PC-3 (cell line): Measurements from ENCODE around the gene TMTC2. TPM values are rescaled to one million over a fixed set of nuclear protein-coding genes. Genes with fewer than 3 reads are reported as not detected.

Source experiments
- ATAC-seq: fragments of 200-7000 bp; cut with Tn5 transposase; 2 replicates; pipeline ENCODE4 v1.9.1; 2020; ENCODE audit warnings: mild to moderate bottlenecking, moderate library complexity
- BruUV-seq: library from RNA; stranded (reverse); fragments of 400-500 nt; replicated peaks from 2 replicates; lab custom pipeline; 2021; lab: Mats Ljungman, UMichigan
- CTCF ChIA-PET: fragments of 300-600 bp; sonication (Branson Sonifier 250); formaldehyde crosslinking; loops from one replicate; lab custom pipeline; 2022; ENCODE audit warnings: antibody characterized with exemption; lab: Charles Lee
- POLR2A ChIA-PET: fragments of 300-600 bp; sonication (Branson Sonifier 250); formaldehyde crosslinking; loops from one replicate; lab custom pipeline; 2022; ENCODE audit warnings: antibody characterized with exemption; ENCODE audit not compliant: unreplicated experiment; lab: Charles Lee
- DNase-seq: peaks from one replicate; pipeline ENCODE4 v3.0.0-alpha.2; 2015
- H2AFZ ChIP-seq: fragments of 300-600 bp; sonication (generic); 2 replicates; pipeline ENCODE4 v1.6.0; 2016; ENCODE audit warnings: antibody characterized with exemption, low read length
- H3F3A ChIP-seq: fragments of 300-600 bp; sonication (generic); one replicate; pipeline ENCODE4 v1.6.0; 2017; ENCODE audit warnings: antibody characterized with exemption, low read length, control low read depth, mild to moderate bottlenecking; ENCODE audit not compliant: unreplicated experiment
- H3K27ac ChIP-seq: fragments of 300-600 bp; sonication (generic); 2 replicates; pipeline ENCODE4 v1.5.1; 2016; ENCODE audit warnings: mild to moderate bottlenecking, low read length
- H3K27me3 ChIP-seq: fragments of 300-600 bp; sonication (generic); 2 replicates; pipeline ENCODE4 v1.6.1; 2016; ENCODE audit warnings: low read length, mixed read lengths
- H3K36me3 ChIP-seq: fragments of 300-600 bp; sonication (generic); 2 replicates; pipeline ENCODE4 v1.6.1; 2016; ENCODE audit warnings: low read depth, mixed run types, low read length, mixed read lengths
- H3K4me1 ChIP-seq: fragments of 300-600 bp; sonication (generic); 2 replicates; pipeline ENCODE4 v1.5.1; 2016; ENCODE audit warnings: low read length; ENCODE audit not compliant: insufficient read depth
- H3K4me2 ChIP-seq: fragments of 300-600 bp; sonication (generic); 2 replicates; pipeline ENCODE4 v1.6.0; 2016; ENCODE audit warnings: low read length
- H3K4me3 ChIP-seq: fragments of 300-600 bp; sonication (generic); 2 replicates; pipeline ENCODE4 v1.5.1; 2016; ENCODE audit warnings: mild to moderate bottlenecking, low read length, mixed read lengths
- H3K79me2 ChIP-seq: fragments of 300-600 bp; sonication (generic); 2 replicates; pipeline ENCODE4 v1.6.1; 2017; ENCODE audit warnings: low read length, mixed read lengths
- H3K9ac ChIP-seq: fragments of 300-600 bp; sonication (generic); 2 replicates; pipeline ENCODE4 v1.6.0; 2016; ENCODE audit warnings: mild to moderate bottlenecking, low read length
- H3K9me2 ChIP-seq: fragments of 300-600 bp; sonication (generic); replicated peaks from 2 replicates; pipeline ENCODE4 v1.6.1; 2016; ENCODE audit warnings: mixed run types, low read length, mixed read lengths
- H3K9me3 ChIP-seq: fragments of 300-600 bp; sonication (generic); 2 replicates; pipeline ENCODE4 v1.6.1; 2016; ENCODE audit warnings: low read length, mixed read lengths
- H4K20me1 ChIP-seq: fragments of 300-600 bp; sonication (generic); 2 replicates; pipeline ENCODE4 v1.6.1; 2016; ENCODE audit warnings: low read length, mixed read lengths
- CTCF ChIP-seq: fragments of 300-600 bp; sonication (generic); conservative IDR thresholded peaks from 2 replicates; pipeline ENCODE4 v1.5.1; 2017; ENCODE audit warnings: antibody characterized with exemption, low read depth, mild to moderate bottlenecking, low read length
- EZH2 ChIP-seq: fragments of 300-600 bp; sonication (generic); IDR thresholded peaks from one replicate; pipeline ENCODE4 v1.6.1; 2017; ENCODE audit warnings: antibody characterized with exemption, mild to moderate bottlenecking, low read length; ENCODE audit not compliant: unreplicated experiment
- EZH2phosphoT487 ChIP-seq: fragments of 300-600 bp; sonication (generic); IDR thresholded peaks from 2 replicates; pipeline ENCODE4 v1.6.1; 2018; ENCODE audit warnings: mild to moderate bottlenecking, antibody characterized with exemption, low read length, borderline replicate concordance
- intact Hi-C: fragments of 100-400 bp; cut with micrococcal nuclease; formaldehyde crosslinking; loops from 2 replicates; pipeline ENCODE4 v1.9.0; 2023
- total RNA-seq: library from RNA; depleted of rRNA; stranded (reverse); fragments of >200 nt; gene quantifications from 2 replicates; pipeline ENCODE4 v1.2.3, GENCODE V29; 2014

The TMTC2 gene
- total RNA-seq, 1 experiment from 2014 or later, result 10.7 TPM

- POLR2A ChIA-PET, result no interaction called here
- no peaks in the 10 kb centered on the region for H3K4me1 ChIP-seq
- no peaks in the 10 kb centered on the region for H4K20me1 ChIP-seq
- no peak overlapping the region for H2AFZ ChIP-seq
- no peak for DNase-seq
- ATAC-seq, result no peak
- no peaks in the 10 kb centered on the region for H3K79me2 ChIP-seq
- TF ChIP-seq EZH2 (no peak), EZH2phosphoT487 (no peak), CTCF (no peak)
- CTCF ChIA-PET, result no interaction called here
- H3K9me2 ChIP-seq, result no peaks in the 10 kb centered on the region
- H3K4me3 ChIP-seq, result no peak overlapping the region
- no peak overlapping the region for H3K4me2 ChIP-seq
- BruUV-seq, result no TSS peak
- H3K9me3 ChIP-seq, result no peaks in the 10 kb centered on the region
- no peaks in the 10 kb centered on the region for H3F3A ChIP-seq
- H3K27ac ChIP-seq, result no peak overlapping the region
- H3K9ac ChIP-seq, result no peak overlapping the region
- intact Hi-C loops, result no loop called here
- H3K27me3 ChIP-seq, result no peaks in the 10 kb centered on the region
- H3K36me3 ChIP-seq, result no peaks in the 10 kb centered on the region
Observed at GRCh38 chr12:83086023-83086422, 399.3 kb downstream of the TMTC2 start.

GRCh38 chr12:83089575-83089974 lies 402.9 kb downstream of the TMTC2 start:
- no peaks in the 10 kb centered on the region for H4K20me1 ChIP-seq
- TF ChIP-seq EZH2, result no peak
- no peak for TF ChIP-seq EZH2phosphoT487
- no peak for TF ChIP-seq CTCF
- no peak overlapping the region for H3K27ac ChIP-seq
- H3K36me3 ChIP-seq, result no peaks in the 10 kb centered on the region
- no peaks in the 10 kb centered on the region for H3K9me3 ChIP-seq
- H3F3A ChIP-seq, result no peaks in the 10 kb centered on the region
- POLR2A ChIA-PET, result no interaction called here
- H3K9ac ChIP-seq, result no peak overlapping the region
- no peak overlapping the region for H2AFZ ChIP-seq
- H3K4me1 ChIP-seq, result no peaks in the 10 kb centered on the region
- no peak overlapping the region for H3K4me3 ChIP-seq
- no peaks in the 10 kb centered on the region for H3K79me2 ChIP-seq
- intact Hi-C loops, result no loop called here
- DNase-seq (no peak), ATAC-seq (no peak)
- no TSS peak for BruUV-seq
- H3K9me2 ChIP-seq, result no peaks in the 10 kb centered on the region
- no peak overlapping the region for H3K4me2 ChIP-seq
- H3K27me3 ChIP-seq, result no peaks in the 10 kb centered on the region
- CTCF ChIA-PET, result no interaction called here

GRCh38 chr12:83092129-83092528 lies 405.4 kb downstream of the TMTC2 start:
- intact Hi-C loops, result no loop called here
- ChIA-PET POLR2A (no interaction called here), CTCF (no interaction called here)
- DNase-seq (no peak), ATAC-seq (no peak)
- no peak for TF ChIP-seq CTCF
- no peak for TF ChIP-seq EZH2phosphoT487
- TF ChIP-seq EZH2, result no peak
- no peaks in the 10 kb centered on the region for H3F3A ChIP-seq
- H3K4me3 ChIP-seq, result no peak overlapping the region
- H4K20me1 ChIP-seq, result no peaks in the 10 kb centered on the region
- no peak overlapping the region for H3K9ac ChIP-seq
- H3K9me2 ChIP-seq, result no peaks in the 10 kb centered on the region
- H3K4me1 ChIP-seq, result no peaks in the 10 kb centered on the region
- no TSS peak for BruUV-seq
- H3K9me3 ChIP-seq, result no peaks in the 10 kb centered on the region
- H3K36me3 ChIP-seq, result no peaks in the 10 kb centered on the region
- H3K79me2 ChIP-seq, result no peaks in the 10 kb centered on the region
- no peak overlapping the region for H2AFZ ChIP-seq
- H3K27me3 ChIP-seq, result no peaks in the 10 kb centered on the region
- H3K4me2 ChIP-seq, result no peak overlapping the region
- H3K27ac ChIP-seq, result no peak overlapping the region
